ENCODE measurements around the gene NUP133. TPM values are rescaled to one million over a fixed set of nuclear protein-coding genes. Genes with fewer than 3 reads are reported as not detected.
"Not testable (repeated sequence)": the region's sequence is repeated elsewhere in the genome, so short reads cannot be mapped to it uniquely, and the experiment has no call there.

The NUP133 gene
- total RNA-seq, 1 donor from 2014 or later, result 56.2 TPM

GRCh38 chr1:229408458-229409037 is 99.6 kb downstream of the NUP133 start:
- intact Hi-C loops (cut with micrococcal nuclease), result no loop called here

GRCh38 chr1:229407206-229408026 is 100.7 kb downstream of the NUP133 start:
- CTCF ChIA-PET, result interaction anchor here (2.2 kb wide), 1 partner anchor 74 kb away, joined by 10 read pairs; no protein-coding TSS in a partner anchor
- ATAC-seq (ENCODE audit: low read depth) (peak; percentile 37), DNase-seq (peak; percentile 23)
- POLR2A ChIA-PET, result interaction anchor here (0.9 kb wide), 1 partner anchor 73 kb away, joined by 5 read pairs; no protein-coding TSS in a partner anchor
- no peaks in the 10 kb centered on the region for H3K36me3 Mint-ChIP-seq (ENCODE audit: low read depth)
- H3K9me3 Mint-ChIP-seq, result no peaks in the 10 kb centered on the region
- peaks cover 61% of the 10 kb centered on the region for H3K27me3 Mint-ChIP-seq
- intact Hi-C loops (cut with micrococcal nuclease), result loop anchor here (1.0 kb wide), 1 partner anchor 75 kb away; no protein-coding TSS in a partner anchor
- H3K4me3 Mint-ChIP-seq, result peak overlapping the region; percentile 78
- no peak overlapping the region for H3K27ac Mint-ChIP-seq
- TF ChIP-seq CTCF (IDR thresholded peaks at IDR 0.05), result no peak
- peaks cover 11% of the 10 kb centered on the region for H3K4me1 Mint-ChIP-seq

More at GRCh38 chr1:229408458-229409037, 99.6 kb downstream of the NUP133 start:
- no peak for TF ChIP-seq CTCF (IDR thresholded peaks at IDR 0.05)
- ChIA-PET CTCF (no interaction called here), POLR2A (no interaction called here)
- no peak for ATAC-seq (ENCODE audit: low read depth)
- H3K9me3 Mint-ChIP-seq, result no peaks in the 10 kb centered on the region
- H3K4me3 Mint-ChIP-seq, result no peak overlapping the region
- H3K36me3 Mint-ChIP-seq (ENCODE audit: low read depth), result no peaks in the 10 kb centered on the region
- H3K27me3 Mint-ChIP-seq, result peaks cover 63% of the 10 kb centered on the region
- DNase-seq, result no peak
- peaks cover 11% of the 10 kb centered on the region for H3K4me1 Mint-ChIP-seq
- no peak overlapping the region for H3K27ac Mint-ChIP-seq

GRCh38 chr1:229406798-229407197 is 101.3 kb downstream of the NUP133 start:
- Mint-ChIP-seq H3K36me3 (ENCODE audit: low read depth) (no peaks in the 10 kb centered on the region), H3K27me3 (peaks cover 61% of the 10 kb centered on the region), H3K9me3 (no peaks in the 10 kb centered on the region), H3K27ac (no peak overlapping the region), H3K4me1 (peaks cover 11% of the 10 kb centered on the region), H3K4me3 (peak overlapping the region; percentile 78)
- intact Hi-C loops (cut with micrococcal nuclease), result loop anchor here (1.0 kb wide), 1 partner anchor 76 kb away; no protein-coding TSS in a partner anchor
- TF ChIP-seq CTCF (IDR thresholded peaks at IDR 0.05), result no peak
- no peak for ATAC-seq (ENCODE audit: low read depth)
- POLR2A ChIA-PET, result interaction anchor here (0.9 kb wide), 1 partner anchor 74 kb away, joined by 5 read pairs; no protein-coding TSS in a partner anchor
- no peak for DNase-seq
- CTCF ChIA-PET, result interaction anchor here (0.7 to 2.2 kb wide), 2 partner anchors 75 to 152 kb away, joined by 7 to 10 read pairs; no protein-coding TSS in a partner anchor

- no peak for TF ChIP-seq CTCF (IDR thresholded peaks at IDR 0.05)
- no peaks in the 10 kb centered on the region for H3K36me3 Mint-ChIP-seq (ENCODE audit: low read depth)
- DNase-seq, result no peak
- H3K27ac Mint-ChIP-seq, result no peak overlapping the region
- no peak overlapping the region for H3K4me3 Mint-ChIP-seq
- peaks cover 58% of the 10 kb centered on the region for H3K27me3 Mint-ChIP-seq
- CTCF ChIA-PET, result no interaction called here
- H3K4me1 Mint-ChIP-seq, result peaks cover 6% of the 10 kb centered on the region
- intact Hi-C loops (cut with micrococcal nuclease), result no loop called here
- POLR2A ChIA-PET, result no interaction called here
- no peaks in the 10 kb centered on the region for H3K9me3 Mint-ChIP-seq
- no peak for ATAC-seq (ENCODE audit: low read depth)
Measured at GRCh38 chr1:229403573-229403972, 104.6 kb downstream of the NUP133 start.

GRCh38 chr1:229402993-229403392 is 105.1 kb downstream of the NUP133 start:
- no peak for DNase-seq
- ChIA-PET CTCF (no interaction called here), POLR2A (no interaction called here)
- peaks cover 54% of the 10 kb centered on the region for H3K27me3 Mint-ChIP-seq
- H3K36me3 Mint-ChIP-seq (ENCODE audit: low read depth), result no peaks in the 10 kb centered on the region
- TF ChIP-seq CTCF (IDR thresholded peaks at IDR 0.05), result no peak
- H3K9me3 Mint-ChIP-seq, result no peaks in the 10 kb centered on the region
- intact Hi-C loops (cut with micrococcal nuclease), result no loop called here
- no peak for ATAC-seq (ENCODE audit: low read depth)
- H3K4me1 Mint-ChIP-seq, result peaks cover 6% of the 10 kb centered on the region
- H3K27ac Mint-ChIP-seq, result no peak overlapping the region
- H3K4me3 Mint-ChIP-seq, result no peak overlapping the region

GRCh38 chr1:229402329-229402728 is 105.8 kb downstream of the NUP133 start:
- CTCF ChIA-PET; H3K27ac Mint-ChIP-seq; H3K4me3 Mint-ChIP-seq; H3K36me3 Mint-ChIP-seq (ENCODE audit: low read depth); H3K9me3 Mint-ChIP-seq; ATAC-seq (ENCODE audit: low read depth); H3K4me1 Mint-ChIP-seq; intact Hi-C loops (cut with micrococcal nuclease); POLR2A ChIA-PET; DNase-seq: not testable (repeated sequence)
- H3K27me3 Mint-ChIP-seq, result peaks cover 54% of the 10 kb centered on the region
